Uterus (tissue), 4 donors: ENCODE results near the gene VIL1. TPM values are rescaled to one million over a fixed set of nuclear protein-coding genes. Genes with fewer than 3 reads are reported as not detected.

Source experiments
- DNase-seq, 2 donors: peaks; one replicate each; pipeline ENCODE4 v3.0.0-alpha.2; 2019 to 2020
- H3K27ac ChIP-seq, 2 donors: fragments of 200-600 bp; sonication (generic); 1 replicate in 1 of 2; 2 replicates in 1 of 2; pipeline ENCODE4 v1.5.1; 2016 to 2018
- H3K27me3 ChIP-seq, 2 donors: fragments of 200-600 bp; sonication (generic); one replicate each; pipeline ENCODE4 v1.5.1; 2018 to 2019; ENCODE audit warnings: control low read depth in 1 of 2
- H3K36me3 ChIP-seq, 2 donors: fragments of 200-600 bp; sonication (generic); one replicate each; pipeline ENCODE4 v1.5.1; 2019; ENCODE audit warnings: control low read depth in 1 of 2
- H3K4me1 ChIP-seq, 2 donors: fragments of 200-600 bp; sonication (generic); one replicate each; pipeline ENCODE4 v1.5.1; 2018 to 2019; ENCODE audit warnings: control low read depth in 1 of 2
- H3K4me3 ChIP-seq, 2 donors: fragments of 200-600 bp; sonication (generic); 1 replicate in 1 of 2; 2 replicates in 1 of 2; pipeline ENCODE4 v1.5.1; 2018 to 2019; ENCODE audit warnings: mild to moderate bottlenecking in 1 of 2
- H3K9me3 ChIP-seq, 2 donors: fragments of 200-600 bp; sonication (generic); one replicate each; pipeline ENCODE4 v1.5.1; 2019; ENCODE audit warnings: control low read depth in 1 of 2
- POLR2A ChIP-seq, 2 donors: fragments of 450-650 bp; IDR thresholded peaks; one replicate each; pipeline ENCODE4 v1.6.1; 2016; ENCODE audit warnings: antibody characterized with exemption in 2 of 2, mild to moderate bottlenecking in 1 of 2, moderate library complexity in 1 of 2
- intact Hi-C: fragments of 100-400 bp; cut with DNase I; formaldehyde crosslinking; loops from one replicate; pipeline ENCODE4 v1.15.1; 2023; ENCODE audit warnings: low total_unique reads
- total RNA-seq, 4 donors: library from RNA; depleted of rRNA in 3 of 4; stranded (reverse); fragments of >200 nt in 3 of 4; gene quantifications; one replicate each; pipeline versions ENCODE4 v1.1.0 to v1.2.4, GENCODE V29; 2014 to 2023
- TF ChIP-seq, protein P1 (sequence below), 4 experiments: fragments of 200-600 bp in 2 of 4; fragments of 450-650 bp in 2 of 4; sonication (generic) in 2 of 4; IDR thresholded peaks; one replicate each; pipeline ENCODE4 v1.5.1; 2016 to 2019; ENCODE audit warnings: antibody characterized with exemption in 4 of 4, mild to moderate bottlenecking in 2 of 4, moderate library complexity in 1 of 4
- donor health status: DM: yes; HTN: yes; CAD: no.

VIL1 gene
- total RNA-seq, 4 donors from 2014 or later: 0.28 to 0.59 (median 0.51) TPM; not detected in 1

DNA sequence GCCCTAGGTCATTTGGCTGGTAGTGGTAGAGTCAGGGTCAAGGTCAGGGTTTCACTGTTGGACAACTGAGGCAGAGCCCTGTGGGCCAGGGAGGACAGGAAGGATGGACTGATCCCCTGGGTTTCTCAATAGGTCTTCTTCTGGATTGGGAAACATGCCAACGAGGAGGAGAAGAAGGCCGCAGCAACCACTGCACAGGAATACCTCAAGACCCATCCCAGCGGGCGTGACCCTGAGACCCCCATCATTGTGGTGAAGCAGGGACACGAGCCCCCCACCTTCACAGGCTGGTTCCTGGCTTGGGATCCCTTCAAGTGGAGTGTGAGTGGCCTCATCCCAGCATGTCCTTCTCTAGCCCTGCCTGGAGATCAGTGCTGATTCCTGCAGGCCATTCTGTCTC is 18.1 kb downstream of the VIL1 start:
- no peak for DNase-seq
- no peaks in the 10 kb centered on the region for H3K27me3 ChIP-seq
- no peak for TF ChIP-seq POLR2A (IDR thresholded peaks at IDR 0.05)
- TF ChIP-seq, protein P1, sequence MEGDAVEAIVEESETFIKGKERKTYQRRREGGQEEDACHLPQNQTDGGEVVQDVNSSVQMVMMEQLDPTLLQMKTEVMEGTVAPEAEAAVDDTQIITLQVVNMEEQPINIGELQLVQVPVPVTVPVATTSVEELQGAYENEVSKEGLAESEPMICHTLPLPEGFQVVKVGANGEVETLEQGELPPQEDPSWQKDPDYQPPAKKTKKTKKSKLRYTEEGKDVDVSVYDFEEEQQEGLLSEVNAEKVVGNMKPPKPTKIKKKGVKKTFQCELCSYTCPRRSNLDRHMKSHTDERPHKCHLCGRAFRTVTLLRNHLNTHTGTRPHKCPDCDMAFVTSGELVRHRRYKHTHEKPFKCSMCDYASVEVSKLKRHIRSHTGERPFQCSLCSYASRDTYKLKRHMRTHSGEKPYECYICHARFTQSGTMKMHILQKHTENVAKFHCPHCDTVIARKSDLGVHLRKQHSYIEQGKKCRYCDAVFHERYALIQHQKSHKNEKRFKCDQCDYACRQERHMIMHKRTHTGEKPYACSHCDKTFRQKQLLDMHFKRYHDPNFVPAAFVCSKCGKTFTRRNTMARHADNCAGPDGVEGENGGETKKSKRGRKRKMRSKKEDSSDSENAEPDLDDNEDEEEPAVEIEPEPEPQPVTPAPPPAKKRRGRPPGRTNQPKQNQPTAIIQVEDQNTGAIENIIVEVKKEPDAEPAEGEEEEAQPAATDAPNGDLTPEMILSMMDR (IDR thresholded peaks at IDR 0.05): no peak
- H3K36me3 ChIP-seq: no peaks in the 10 kb centered on the region
- H3K4me1 ChIP-seq: no peaks in the 10 kb centered on the region
- no peak overlapping the region for H3K4me3 ChIP-seq
- H3K27ac ChIP-seq: no peak overlapping the region
- no peaks in the 10 kb centered on the region for H3K9me3 ChIP-seq
- intact Hi-C loops: no loop called here

DNA sequence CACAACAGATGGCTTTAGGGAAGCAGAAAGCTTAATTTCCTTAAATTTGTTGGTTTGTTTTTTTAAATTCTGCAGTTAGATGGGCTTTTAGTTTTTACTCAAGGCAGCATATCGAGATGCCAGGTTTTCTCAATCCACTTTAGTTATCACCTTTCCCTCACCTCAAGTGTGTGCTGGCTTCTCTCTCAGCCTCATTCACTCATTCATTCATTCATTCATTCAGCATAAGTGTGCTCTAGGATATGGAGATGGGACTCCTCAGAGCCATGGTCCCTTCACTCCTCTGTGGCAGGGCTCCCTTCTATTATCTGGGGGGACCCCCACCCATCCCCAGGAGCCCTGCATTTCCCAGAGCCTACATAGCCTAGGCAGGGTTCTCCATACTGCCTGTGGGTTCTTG is 19.0 kb downstream of the VIL1 start:
- TF ChIP-seq, protein P1 (IDR thresholded peaks at IDR 0.05): no peak
- TF ChIP-seq POLR2A (IDR thresholded peaks at IDR 0.05): no peak
- Histone ChIP-seq H3K9me3 (no peaks in the 10 kb centered on the region), H3K27me3 (no peaks in the 10 kb centered on the region), H3K36me3 (no peaks in the 10 kb centered on the region), H3K4me3 (no peak overlapping the region), H3K27ac (no peak overlapping the region), H3K4me1 (no peaks in the 10 kb centered on the region)
- no peak for DNase-seq
- intact Hi-C loops: no loop called here

DNA sequence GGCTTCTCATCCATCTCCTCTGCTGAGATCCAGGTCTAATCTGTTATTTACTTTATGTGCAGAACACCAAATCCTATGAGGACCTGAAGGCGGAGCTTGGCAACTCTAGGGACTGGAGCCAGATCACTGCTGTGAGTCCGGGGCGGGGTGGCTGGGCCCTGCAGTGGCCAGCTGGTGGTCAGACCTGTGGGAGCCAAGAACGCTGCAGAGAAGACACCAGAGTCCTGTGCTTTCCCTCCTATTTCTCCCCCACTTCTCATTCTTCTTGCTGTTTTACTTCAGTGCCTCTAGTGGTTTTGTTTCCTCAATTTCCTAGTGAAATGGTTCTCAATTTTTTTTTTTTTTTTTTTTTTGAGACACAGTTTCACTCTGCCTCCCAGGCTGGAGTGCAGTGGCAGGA is 19.7 kb downstream of the VIL1 start:
- intact Hi-C loops: no loop called here
- H3K4me1 ChIP-seq: no peaks in the 10 kb centered on the region
- TF ChIP-seq POLR2A (IDR thresholded peaks at IDR 0.05): no peak
- TF ChIP-seq, protein P1 (IDR thresholded peaks at IDR 0.05): no peak
- no peak for DNase-seq
- H3K4me3 ChIP-seq: no peak overlapping the region
- H3K27me3 ChIP-seq: no peaks in the 10 kb centered on the region
- no peaks in the 10 kb centered on the region for H3K36me3 ChIP-seq
- H3K27ac ChIP-seq: no peak overlapping the region
- no peaks in the 10 kb centered on the region for H3K9me3 ChIP-seq

DNA sequence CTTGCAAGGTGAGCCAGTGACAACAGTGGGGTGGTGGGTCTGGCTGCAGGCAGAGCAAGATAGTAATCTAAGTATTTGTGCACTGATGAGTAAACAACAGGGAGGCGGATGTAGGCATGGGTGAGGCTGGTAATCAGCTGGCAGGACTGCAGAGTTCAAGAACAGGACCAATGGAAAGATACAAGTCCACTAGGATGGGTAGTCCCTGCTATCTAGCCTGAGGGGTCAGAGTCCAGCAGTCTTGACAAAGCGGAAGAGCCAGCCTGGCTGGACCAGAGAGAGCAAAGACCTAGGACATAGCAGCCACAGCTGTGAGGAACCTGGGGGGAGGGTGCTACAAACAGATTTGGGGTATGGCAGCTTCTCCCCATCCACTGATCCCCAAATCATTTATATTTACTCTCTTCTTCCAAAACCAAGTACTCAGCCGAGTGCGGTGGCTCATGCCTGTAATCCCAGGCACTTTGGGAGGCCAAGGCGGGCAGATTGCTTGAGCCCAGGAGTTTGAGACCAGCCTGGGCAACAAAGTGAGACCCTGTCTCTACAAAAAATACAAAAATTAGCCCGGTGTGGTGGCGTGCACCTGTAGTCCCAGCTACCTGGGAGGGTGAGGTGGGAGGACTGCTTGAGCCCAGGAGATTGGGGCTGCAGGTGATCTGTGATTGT is 25.9 kb downstream of the VIL1 start:
- Histone ChIP-seq H3K9me3 (no peaks in the 10 kb centered on the region), H3K27me3 (no peaks in the 10 kb centered on the region), H3K27ac (no peak overlapping the region), H3K4me3 (no peak overlapping the region), H3K4me1 (no peaks in the 10 kb centered on the region), H3K36me3 (no peaks in the 10 kb centered on the region)
- intact Hi-C loops: no loop called here
- no peak for DNase-seq
- TF ChIP-seq, protein P1 (IDR thresholded peaks at IDR 0.05): no peak
- TF ChIP-seq POLR2A (IDR thresholded peaks at IDR 0.05): no peak

DNA sequence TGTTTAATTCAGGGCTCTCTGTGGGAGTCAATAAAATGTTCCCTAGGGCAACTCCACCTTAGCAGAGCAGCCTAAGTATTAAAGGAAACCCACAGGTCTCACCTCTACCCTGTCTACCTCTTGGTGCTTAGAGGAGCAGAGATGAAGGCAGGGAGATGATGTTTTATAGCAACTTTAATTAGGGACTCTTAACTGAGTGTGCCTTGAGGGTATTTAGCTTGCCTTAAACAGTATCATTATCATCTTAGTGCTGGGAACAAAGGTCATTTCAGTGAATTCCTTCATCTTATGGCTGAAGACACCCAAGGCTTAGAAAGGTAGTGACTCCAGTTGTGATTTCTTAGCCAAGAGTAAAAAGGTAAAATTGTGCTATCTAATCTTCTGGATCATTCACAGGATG is 26.7 kb downstream of the VIL1 start:
- Histone ChIP-seq H3K27me3 (no peaks in the 10 kb centered on the region), H3K4me3 (no peak overlapping the region), H3K4me1 (no peaks in the 10 kb centered on the region), H3K9me3 (no peaks in the 10 kb centered on the region), H3K27ac (no peak overlapping the region), H3K36me3 (no peaks in the 10 kb centered on the region)
- intact Hi-C loops: no loop called here
- no peak for DNase-seq
- no peak for TF ChIP-seq POLR2A (IDR thresholded peaks at IDR 0.05)
- TF ChIP-seq, protein P1 (IDR thresholded peaks at IDR 0.05): no peak
